HCEC 1CT (cell line): ENCODE data around the gene NR1D1.

Source experiments
- DNase-seq: peaks from one replicate; pipeline ENCODE4 v3.0.0-alpha.2; 2017

Gene NR1D1

DNA sequence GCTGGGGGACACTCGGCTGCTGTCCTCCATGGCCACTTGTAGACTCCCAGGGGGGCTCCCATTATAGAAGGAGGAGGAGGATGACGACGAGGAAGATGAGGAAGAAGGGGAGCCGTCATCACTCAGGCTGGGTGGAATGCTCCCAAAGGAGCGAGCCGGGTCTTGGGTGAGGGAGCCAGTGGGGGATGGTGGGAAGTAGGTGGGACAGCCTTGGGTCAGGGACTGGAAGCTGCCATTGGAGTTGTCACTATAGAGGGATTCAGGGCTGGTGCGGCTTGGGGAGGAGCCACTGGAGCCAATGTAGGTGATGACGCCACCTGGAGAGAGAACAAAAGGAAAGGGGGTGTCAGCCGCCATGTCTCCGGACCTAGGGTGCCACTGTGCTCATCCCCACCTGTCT is 3.3 kb downstream of the NR1D1 start:
- no peak for DNase-seq

DNA sequence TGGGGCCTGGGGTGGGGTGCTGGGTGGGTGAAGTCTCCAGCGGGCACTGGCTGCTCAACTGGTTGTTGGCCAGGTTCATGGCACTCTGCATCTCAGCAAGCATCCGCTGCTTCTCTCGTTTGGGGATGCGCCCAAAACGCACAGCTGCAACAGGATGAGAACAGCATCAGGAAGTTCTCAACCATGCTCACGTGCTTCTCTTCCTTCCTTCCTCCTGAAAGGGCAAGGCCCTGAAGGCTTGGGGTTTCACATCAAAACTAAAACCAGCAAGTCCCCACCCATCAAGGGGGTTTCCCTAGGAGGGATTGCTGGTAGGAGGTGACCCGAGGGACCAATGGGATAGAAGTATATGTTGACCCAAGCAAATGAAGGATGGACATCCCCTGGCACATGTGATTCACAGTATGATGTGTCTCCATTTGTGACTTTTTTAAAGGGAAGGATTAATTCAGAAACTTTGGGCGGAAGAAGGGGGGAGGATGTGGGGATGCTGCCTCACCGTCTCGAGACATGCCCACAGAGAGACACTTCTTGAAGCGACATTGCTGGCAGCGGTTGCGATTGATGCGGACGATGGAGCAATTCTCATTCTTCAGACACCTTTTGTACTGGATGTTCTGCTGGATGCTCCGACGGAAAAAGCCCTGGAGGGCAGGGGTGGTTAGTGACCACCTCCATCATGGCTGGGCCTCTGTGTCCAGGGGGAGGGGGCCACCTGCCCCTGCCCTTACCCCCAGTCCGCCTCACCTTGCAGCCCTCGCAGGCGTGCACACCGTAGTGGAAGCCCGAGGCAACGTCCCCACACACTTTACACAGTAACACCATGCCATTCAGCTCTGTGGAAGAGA is 4.2 kb downstream of the NR1D1 start:
- DNase-seq: no peak

DNA sequence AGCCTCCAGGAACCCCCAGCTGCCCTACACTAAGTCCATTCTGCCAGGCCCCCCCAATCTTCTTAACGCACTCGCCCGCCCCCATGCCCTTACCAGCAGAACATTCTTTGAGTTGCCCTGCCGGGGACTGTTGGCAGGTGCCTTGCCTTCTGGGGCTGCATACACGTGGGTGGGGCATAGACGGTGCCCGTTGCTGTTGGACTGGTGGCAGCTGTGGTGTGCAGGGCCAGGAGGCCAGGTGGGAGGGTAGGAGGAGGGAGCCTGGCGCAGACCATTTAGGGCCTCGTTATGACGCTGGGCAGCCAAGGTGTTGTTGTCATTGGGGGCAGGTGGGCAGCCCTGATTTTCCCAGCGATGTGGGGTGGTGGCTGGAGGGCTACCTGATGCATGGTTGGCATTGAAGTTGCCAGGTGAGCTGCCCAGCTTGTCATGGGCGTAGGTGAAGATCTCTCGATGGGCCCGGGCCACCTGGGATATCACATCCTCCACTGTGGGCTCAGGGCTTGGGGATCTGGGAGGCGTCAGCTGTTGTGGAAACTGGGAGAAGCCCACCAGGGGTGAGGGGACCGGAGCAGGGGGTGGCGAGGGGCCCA is 4.9 kb downstream of the NR1D1 start:
- no peak for DNase-seq

DNA sequence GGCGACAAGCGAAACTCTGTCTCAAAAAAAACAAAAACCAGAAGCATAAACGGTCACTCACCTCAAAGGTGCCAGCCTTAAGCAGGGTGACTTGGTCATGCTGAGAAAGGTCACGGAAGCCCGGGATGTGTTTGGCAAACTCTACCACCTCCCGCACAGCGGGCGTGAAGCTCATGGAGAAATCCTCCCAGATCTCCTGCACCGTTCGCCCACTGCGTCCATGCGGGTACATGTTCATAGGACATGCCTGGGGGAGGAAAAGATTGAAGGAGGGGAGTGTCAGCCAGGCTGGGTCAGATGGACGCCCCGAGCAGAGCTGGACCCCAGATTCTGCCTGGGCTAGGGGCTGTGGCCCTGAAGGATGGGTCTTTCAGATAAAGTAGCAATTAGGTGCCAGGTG is 5.5 kb downstream of the NR1D1 start:
- no peak for DNase-seq

DNA sequence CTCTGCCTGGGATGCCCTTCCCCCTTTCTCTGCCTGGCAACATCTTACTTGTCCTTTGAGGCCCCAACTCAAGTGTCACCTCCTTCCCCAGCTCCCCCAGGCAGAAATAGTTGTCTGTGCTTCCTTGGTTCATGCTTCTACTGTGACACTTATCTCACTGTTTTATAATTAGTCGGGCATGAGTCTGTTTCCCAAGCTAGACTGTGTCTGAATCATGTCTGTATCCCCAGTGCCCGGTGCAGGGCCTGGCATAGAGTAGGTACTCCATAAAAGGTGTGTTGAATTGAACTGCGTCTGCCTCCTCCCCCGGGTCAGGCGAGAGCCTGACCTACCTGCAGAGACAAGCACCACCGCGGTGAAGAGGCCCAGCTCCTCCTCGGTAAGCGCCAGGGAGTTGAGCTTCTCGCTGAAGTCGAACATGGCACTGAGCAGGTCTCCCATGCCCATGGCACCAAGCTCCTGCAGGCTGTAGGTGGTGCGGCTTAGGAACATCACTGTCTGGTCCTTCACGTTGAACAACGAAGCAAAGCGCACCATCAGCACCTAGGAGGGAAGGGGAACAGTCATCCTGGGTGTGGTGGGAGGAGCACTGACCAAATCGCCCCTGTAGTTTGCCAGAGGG is 6.7 kb downstream of the NR1D1 start:
- DNase-seq: no peak

DNA sequence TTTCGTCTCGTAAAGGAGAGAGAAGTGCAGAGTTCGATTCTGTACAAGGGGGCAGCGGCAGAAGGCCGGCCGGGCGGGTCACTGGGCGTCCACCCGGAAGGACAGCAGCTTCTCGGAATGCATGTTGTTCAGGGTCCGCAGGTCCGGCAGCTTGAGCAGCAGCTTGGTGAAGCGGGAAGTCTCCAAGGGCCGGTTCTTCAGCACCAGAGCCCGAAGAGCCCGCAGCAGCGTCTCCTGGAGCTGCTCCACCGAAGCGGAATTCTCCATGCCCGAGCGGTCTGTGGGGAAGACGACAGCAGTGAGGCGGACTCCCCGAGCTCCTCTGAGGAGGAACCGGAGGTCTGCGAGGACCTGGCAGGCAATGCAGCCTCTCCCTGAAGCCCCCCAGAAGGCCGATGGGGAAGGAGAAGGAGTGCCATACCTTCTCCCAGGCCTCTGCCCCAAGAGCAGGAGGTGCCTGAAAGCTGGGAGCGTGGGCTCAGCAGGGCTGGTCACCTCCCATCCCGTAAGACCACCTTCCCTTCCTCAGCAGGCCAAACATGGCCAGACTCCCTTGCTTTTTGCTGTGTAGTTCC is 7.3 kb downstream of the NR1D1 start:
- DNase-seq: no peak

DNA sequence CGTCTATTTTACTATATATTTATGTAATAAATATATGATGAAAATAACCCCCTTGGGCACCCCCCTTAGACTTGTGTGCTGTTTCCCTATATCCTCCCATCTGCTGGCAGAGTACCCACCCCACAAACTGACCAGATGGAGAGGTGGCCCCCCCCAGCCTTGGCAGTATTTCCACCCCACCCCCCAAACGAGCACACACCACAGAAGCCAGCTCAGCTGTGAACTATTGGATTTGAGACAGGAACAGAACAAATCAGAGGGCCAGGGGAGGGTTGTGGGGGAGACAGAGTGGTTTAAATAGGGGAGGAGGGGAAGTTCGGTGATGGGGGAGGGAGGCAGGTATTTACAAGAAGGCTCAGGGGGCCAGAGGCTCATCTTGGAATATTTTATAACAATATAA is 7.8 kb downstream of the NR1D1 start:
- DNase-seq: no peak

DNA sequence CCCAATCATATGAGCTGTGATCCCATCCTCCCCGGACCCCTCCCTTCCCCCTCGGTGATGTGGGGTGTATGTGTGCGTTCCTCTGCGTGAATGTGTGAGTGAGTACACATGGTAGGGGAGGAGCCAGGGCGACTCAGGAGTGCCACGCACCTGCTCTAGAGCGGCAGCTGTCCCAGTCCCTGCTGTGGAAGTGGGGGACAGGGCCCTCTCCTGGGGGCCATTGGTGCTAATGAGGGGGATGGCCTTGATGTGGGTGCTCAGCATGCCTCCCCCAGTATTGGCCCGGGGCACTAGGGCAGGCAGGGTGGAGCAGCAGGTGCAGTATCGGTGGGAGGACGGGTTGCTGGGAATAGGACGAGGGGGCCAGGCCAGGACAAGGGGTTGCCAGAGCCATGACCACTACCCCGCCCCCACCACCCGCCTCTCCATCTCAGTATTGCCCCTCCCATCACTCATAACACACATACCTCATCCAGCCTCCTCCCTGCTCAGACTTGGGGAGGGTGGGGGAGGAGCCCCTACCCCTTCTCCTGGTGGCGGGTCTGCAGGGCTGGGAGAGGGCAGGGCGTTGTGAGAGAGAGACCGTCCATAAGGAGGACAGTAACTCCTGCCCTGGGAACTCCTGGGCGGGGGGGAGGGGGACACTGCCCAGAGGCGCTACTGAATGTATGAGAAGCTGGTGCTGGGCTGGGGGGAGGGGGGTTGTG is 8.5 kb downstream of the NR1D1 start:
- DNase-seq: no peak

DNA sequence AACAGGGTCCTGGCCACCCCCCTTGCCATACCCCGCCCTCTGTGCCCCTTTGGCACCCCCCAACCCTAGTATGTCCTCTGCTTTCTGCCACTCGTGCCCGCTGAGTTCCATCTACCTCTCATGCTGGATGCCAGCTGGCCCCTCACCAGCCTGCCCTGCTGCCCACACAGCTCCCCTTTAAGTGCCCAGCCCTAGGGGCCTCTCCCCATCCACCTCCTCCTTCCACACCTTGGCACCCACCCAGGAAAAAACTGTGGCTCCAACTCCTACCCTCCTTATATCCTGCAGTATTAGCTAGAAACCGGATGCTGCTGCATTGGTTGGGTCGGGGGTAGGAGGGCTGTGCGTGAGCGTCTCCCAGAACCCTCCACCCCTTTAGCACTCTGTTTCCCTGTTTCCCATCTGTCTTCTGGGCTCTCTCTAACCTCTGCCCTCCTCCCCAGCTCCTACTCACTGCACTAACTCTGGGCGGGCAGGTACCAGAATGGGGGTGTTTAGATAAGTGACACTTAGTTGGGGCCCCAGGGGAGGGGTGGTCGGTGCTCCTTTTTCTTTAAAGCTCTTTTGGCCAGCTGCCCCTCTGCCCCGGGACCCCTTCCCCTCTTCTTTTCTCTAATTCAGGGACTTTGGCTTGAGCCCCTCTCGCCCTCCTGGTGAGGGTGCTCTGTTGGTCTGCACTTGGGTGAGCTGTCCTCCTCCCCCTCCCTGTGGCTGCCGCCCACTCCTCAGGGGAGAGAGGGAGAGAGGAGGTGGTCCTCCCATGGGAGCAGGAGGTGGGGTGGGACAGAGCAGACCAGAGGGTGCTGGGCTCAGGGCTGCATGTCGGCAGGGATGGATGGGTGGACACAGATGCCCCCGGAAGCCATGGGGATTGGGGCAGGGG is 9.9 kb downstream of the NR1D1 start:
- no peak for DNase-seq

DNA sequence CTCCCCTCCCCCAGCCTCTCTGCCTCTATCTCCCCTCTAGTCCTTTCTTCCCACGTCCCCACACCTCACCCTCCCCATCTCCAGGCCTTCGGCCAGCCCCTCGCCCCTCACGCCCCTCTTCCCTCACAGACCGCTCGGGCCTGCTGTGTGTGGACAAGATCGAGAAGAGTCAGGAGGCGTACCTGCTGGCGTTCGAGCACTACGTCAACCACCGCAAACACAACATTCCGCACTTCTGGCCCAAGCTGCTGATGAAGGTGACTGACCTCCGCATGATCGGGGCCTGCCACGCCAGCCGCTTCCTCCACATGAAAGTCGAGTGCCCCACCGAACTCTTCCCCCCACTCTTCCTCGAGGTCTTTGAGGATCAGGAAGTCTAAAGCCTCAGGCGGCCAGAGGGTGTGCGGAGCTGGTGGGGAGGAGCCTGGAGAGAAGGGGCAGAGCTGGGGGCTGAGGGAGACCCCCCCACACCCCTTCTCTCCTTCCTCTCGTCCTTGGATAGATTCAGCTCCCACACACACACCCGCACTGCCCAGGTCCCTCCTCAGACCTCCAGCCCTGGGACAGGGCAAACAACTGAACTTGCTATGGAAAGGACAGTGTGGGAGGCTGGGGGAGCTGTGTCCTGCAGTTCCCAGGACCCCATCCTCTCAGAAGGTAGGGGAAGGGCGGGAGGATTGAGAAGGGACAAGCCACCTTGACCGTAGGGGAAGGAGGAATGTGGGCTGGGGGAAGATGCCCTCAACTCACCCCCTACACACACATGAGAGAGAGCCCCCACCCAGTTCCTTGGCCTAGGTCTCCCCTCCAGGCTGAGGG is 11.1 kb downstream of the NR1D1 start:
- no peak for DNase-seq

DNA sequence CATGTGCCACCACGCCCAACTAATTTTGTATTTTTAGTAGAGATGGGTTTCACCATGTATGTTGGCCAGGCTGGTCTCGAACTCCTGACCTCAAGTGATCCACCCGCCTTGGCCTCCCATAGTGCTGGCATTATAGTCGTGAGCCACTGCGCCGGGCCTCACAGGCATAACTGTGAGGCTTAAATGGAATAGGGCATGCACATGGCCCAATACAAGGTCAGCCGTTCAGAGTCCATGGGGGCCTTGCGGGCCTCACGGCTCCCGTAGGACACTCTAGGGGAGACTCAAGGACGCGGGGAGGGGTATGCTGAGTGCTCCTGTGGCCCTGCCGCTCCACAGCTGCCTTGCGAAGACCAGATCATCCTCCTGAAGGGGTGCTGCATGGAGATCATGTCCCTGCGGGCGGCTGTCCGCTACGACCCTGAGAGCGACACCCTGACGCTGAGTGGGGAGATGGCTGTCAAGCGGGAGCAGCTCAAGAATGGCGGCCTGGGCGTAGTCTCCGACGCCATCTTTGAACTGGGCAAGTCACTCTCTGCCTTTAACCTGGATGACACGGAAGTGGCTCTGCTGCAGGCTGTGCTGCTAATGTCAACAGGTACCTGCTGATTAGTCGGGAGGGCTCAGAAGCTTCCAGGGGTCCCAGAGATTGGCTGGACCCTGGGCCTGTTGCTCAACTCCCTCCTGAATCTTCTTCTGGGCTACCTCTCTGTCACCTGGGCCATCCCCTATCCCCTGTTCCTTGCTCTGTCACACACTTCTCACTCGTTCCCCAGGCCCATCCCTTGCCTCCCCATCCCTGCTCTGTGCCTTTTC is 12.3 kb downstream of the NR1D1 start:
- DNase-seq: no peak

DNA sequence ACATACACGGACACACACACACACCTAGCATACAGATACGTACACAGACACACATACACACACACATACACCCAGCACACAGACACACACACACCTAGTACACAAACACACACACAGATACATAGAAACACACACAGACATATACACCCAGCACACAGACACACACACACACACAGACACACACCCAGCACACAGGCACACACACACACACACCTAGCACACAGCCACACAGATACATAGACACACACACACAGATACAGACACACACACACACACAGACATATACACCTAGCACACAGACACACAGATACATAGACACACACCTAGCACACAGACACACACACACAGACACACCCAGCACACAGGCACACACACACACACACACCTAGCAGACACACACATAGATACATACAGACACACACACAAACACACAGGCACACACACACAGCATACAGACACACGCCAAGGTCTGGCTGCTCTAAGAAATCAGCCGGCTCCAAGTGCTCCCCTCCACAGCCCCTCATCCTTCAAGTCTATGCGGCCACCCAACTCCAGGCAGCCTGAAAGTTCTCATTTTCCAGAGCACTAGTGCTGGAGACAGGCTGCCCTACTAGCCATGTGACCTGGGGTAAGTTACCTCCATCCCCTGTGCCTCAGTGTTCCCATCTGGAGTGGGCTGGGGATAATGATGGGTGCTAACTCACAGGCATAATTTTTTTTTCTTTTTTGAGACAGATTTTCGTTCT is 13.2 kb downstream of the NR1D1 start:
- DNase-seq: no peak

DNA sequence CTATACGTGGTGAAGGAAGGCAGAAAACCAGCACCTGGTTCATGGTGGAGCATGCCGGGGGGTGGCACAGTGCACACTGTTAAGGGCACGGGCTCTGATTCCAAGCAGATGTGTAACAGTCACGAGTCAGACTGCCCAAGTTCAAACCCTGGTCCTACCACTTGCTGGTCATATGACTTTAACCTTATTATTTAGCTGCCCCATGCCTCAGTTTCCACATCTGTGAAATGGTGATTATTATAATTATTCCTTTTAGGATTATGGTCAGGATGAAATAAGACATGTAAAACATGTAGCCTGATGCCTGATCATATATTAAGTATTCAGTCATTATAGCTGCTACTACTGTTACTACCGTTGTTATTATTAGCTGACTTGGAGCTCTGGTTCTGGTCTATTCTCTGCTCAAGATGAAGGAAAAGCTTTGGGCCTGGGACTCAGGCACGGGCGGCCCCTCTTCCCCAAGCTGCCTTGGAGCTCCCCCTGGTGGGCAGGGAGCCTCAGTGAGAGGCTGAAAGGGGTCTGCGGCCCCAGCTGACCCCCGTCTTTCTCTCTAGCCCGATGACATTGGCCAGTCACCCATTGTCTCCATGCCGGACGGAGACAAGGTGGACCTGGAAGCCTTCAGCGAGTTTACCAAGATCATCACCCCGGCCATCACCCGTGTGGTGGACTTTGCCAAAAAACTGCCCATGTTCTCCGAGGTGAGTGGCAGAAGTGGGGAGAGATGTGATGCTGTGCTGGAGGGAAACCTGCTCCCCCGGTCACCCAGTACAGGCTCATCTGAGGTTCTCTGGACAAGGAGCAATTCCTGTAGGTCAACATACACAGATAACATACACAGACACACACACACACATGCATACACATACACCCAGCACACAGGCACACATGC is 14.0 kb downstream of the NR1D1 start:
- DNase-seq: peak; percentile 30

DNA sequence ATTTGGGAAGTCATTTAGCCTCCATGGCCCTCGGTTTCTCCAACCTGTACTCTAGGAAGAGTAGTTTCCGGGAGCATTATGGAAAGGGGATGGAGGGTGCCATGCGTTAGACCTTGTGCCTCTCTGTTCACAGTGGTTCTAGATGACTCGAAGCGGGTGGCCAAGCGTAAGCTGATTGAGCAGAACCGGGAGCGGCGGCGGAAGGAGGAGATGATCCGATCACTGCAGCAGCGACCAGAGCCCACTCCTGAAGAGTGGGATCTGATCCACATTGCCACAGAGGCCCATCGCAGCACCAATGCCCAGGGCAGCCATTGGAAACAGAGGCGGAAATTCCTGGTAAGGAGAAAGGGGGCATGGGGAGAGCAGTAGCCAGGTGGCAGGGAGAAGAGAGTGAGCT is 15.9 kb downstream of the NR1D1 start:
- DNase-seq: no peak

DNA sequence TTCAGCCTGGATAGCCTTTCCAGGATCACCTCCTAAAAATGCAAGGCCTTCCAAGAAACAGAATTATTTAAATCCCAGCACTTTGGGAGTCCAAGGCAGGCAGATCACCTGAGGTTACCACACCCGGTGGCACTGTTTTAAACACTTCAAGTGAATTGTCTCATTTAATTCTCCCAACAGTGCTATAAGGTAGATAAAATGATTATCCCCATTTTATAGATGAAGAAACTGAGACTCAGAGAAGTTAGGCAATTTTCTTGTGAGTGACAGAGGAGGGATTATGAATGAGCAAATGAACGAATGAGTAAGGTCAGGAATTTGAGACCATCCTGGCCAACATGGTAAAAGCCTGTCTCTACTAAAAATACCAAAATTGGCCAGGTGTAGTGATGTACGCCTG is 20.8 kb downstream of the NR1D1 start:
- DNase-seq: no peak

DNA sequence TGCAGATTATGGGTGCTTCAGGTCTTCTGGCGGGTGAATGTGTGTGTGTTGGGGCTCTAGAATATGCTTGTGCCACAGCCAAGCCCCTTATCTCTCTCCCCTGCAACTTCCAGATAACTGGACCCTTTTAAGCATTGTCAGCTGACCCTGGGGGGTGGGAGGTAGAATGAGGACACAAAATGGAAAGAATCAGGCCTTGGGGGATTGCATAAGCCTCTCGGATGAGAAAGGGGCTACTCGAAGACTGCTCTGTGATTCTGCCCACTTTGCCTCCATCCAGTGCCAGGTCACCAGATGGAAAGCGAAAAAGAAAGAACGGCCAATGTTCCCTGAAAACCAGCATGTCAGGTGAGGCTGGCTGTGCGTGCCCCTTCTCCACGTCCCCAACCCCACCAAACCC is 23.8 kb downstream of the NR1D1 start:
- DNase-seq: no peak

DNA sequence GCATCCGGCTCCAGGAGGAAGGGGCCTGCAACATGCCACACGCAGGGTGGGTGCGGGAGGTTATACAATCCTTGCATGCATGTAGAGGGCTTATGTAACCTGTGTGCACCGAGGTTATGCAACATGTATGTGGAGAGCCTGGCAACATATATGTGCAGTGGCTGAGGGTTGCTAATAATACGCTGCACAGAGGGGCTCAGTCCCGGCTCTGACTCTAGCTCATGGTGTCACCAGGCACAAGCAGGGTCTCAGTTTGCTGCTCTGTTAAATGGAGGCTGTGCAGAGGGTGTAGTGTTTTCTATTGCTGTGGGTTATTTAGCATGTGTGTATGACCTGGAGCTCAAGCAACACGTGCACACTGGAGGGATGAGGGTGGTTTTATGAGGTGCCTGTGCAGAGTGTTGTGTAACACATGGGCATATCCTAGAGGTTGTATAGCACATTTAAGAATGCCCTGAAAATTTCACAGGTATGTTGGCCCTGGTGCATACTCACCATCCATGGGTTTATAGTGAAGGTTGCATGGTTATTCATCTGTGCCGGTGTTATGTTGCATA is 24.4 kb downstream of the NR1D1 start:
- DNase-seq: no peak
